K562 (cell line): ENCODE results near the gene KIAA0513. TPM values are rescaled to one million over a fixed set of nuclear protein-coding genes. Genes with fewer than 3 reads are reported as not detected.

Experiments used
- CAMTA2 ChIP-seq: fragments of 250-450 bp; sonication (Bioruptor Pico); conservative IDR thresholded peaks from 2 replicates; pipeline ENCODE4 v1.5.1; 2022
- CBFB ChIP-seq: sonication (generic); formaldehyde crosslinking; IDR thresholded peaks from 2 replicates; pipeline ENCODE4 v1.4.0; 2020; ENCODE audit warnings: mild to moderate bottlenecking, missing genetic modification reagents
- FOS ChIP-seq: IDR thresholded peaks from 3 replicates; pipeline ENCODE4 v1.6.1; 2011; ENCODE audit not compliant: insufficient read length; ENCODE audit errors: extremely low read depth
- HDAC2 ChIP-seq: fragments of 450-650 bp; IDR thresholded peaks from 2 replicates; pipeline ENCODE4 v1.6.1; 2016; ENCODE audit warnings: mild to moderate bottlenecking
- HLTF ChIP-seq: fragments of 450-650 bp; IDR thresholded peaks from 2 replicates; pipeline ENCODE4 v1.6.1; 2016
- KDM4B ChIP-seq, 2 experiments: fragments of 450-650 bp in 1 of 2; sonication (generic) in 1 of 2; IDR thresholded peaks; 2 replicates each; pipeline ENCODE4 v1.6.1; 2016 to 2017; ENCODE audit warnings: borderline replicate concordance in 2 of 2, antibody characterized with exemption in 1 of 2, low read depth in 1 of 2, mild to moderate bottlenecking in 1 of 2
- L3MBTL2 ChIP-seq: fragments of 450-650 bp; IDR thresholded peaks from 2 replicates; pipeline ENCODE4 v1.6.1; 2016; ENCODE audit warnings: mild to moderate bottlenecking, moderate library complexity
- OTX1 ChIP-seq: fragments of 450-650 bp; formaldehyde crosslinking; IDR thresholded peaks from 2 replicates; pipeline ENCODE4 v1.4.0; 2022; ENCODE audit warnings: mild to moderate bottlenecking
- SMAD3 ChIP-seq: fragments of 450-650 bp; formaldehyde crosslinking; conservative IDR thresholded peaks from 2 replicates; pipeline ENCODE4 v1.4.0; 2020; ENCODE audit warnings: mild to moderate bottlenecking
- TAF9B ChIP-seq: fragments of 450-650 bp; IDR thresholded peaks from 2 replicates; pipeline ENCODE4 v1.6.1; 2018; ENCODE audit warnings: mild to moderate bottlenecking; ENCODE audit not compliant: partially characterized antibody
- polyA plus RNA-seq, 8 experiments: library from polyadenylated mRNA; depleted of rRNA in 4 of 8; stranded (reverse) in 5 of 8; unstranded in 3 of 8; fragments of >200 nt; fragmentation: Nextera tagmentation in 2 of 8; fragmentation: Illumina TruSeq in 1 of 8; extraction: Ambion mirVana in 2 of 8; extraction: Trizol in 1 of 8; gene quantifications; 2 replicates each; pipeline versions ENCODE4 v1.2.1 to v1.2.3, GENCODE V29; 2011 to 2014; ENCODE audit warnings: inconsistent platforms in 1 of 8, missing spikeins in 1 of 8
- total RNA-seq, 7 experiments: library from RNA; depleted of rRNA in 6 of 7; stranded (reverse); fragments of >200 nt in 6 of 7; fragmentation: Illumina TruSeq in 2 of 7; extraction: Trizol in 2 of 7; gene quantifications; 2 replicates each; pipeline versions ENCODE4 v1.2.1 to v1.2.3, GENCODE V29; 2011 to 2021; ENCODE audit warnings: low replicate concordance in 1 of 7
- TF ChIP-seq, protein P1 (sequence below): sonication (generic); formaldehyde crosslinking; IDR thresholded peaks from 2 replicates; pipeline ENCODE4 v1.8.1; 2023; ENCODE audit warnings: missing genetic modification reagents, mild to moderate bottlenecking, borderline replicate concordance
- TF ChIP-seq, protein P2 (sequence below): fragments of 250-450 bp; sonication (Bioruptor Pico); IDR thresholded peaks from 2 replicates; pipeline ENCODE4 v1.8.0; 2021; ENCODE audit warnings: moderate library complexity, mild to moderate bottlenecking, inconsistent platforms
- TF ChIP-seq, protein P3 (sequence below): fragments of 250-450 bp; sonication (Bioruptor Pico); IDR thresholded peaks from 2 replicates; pipeline ENCODE4 v1.4.0; 2020
- TF ChIP-seq, protein P4 (sequence below), 2 experiments: fragments of 450-650 bp in 1 of 2; sonication (generic) in 1 of 2; formaldehyde crosslinking in 1 of 2; IDR thresholded peaks in 1 of 2; conservative IDR thresholded peaks in 1 of 2; 2 replicates each; pipeline versions ENCODE4 v1.6.1 to v1.8.1; 2016 to 2023; ENCODE audit warnings: mild to moderate bottlenecking in 2 of 2, moderate library complexity in 2 of 2, inconsistent platforms in 1 of 2, missing genetic modification reagents in 1 of 2

Gene KIAA0513
- total and polyA plus RNA-seq, 9 of the 15 experiments (the other 6 are each of a cell fraction or from before 2014, with no cell fraction given), result 0.18 to 13.7 (median 10.2) TPM

GRCh38 chr16:85010931-85011845 lies 16.4 kb upstream of the KIAA0513 start, which contains the start of gene ZDHHC7 (continued):
- TF ChIP-seq, protein P1, sequence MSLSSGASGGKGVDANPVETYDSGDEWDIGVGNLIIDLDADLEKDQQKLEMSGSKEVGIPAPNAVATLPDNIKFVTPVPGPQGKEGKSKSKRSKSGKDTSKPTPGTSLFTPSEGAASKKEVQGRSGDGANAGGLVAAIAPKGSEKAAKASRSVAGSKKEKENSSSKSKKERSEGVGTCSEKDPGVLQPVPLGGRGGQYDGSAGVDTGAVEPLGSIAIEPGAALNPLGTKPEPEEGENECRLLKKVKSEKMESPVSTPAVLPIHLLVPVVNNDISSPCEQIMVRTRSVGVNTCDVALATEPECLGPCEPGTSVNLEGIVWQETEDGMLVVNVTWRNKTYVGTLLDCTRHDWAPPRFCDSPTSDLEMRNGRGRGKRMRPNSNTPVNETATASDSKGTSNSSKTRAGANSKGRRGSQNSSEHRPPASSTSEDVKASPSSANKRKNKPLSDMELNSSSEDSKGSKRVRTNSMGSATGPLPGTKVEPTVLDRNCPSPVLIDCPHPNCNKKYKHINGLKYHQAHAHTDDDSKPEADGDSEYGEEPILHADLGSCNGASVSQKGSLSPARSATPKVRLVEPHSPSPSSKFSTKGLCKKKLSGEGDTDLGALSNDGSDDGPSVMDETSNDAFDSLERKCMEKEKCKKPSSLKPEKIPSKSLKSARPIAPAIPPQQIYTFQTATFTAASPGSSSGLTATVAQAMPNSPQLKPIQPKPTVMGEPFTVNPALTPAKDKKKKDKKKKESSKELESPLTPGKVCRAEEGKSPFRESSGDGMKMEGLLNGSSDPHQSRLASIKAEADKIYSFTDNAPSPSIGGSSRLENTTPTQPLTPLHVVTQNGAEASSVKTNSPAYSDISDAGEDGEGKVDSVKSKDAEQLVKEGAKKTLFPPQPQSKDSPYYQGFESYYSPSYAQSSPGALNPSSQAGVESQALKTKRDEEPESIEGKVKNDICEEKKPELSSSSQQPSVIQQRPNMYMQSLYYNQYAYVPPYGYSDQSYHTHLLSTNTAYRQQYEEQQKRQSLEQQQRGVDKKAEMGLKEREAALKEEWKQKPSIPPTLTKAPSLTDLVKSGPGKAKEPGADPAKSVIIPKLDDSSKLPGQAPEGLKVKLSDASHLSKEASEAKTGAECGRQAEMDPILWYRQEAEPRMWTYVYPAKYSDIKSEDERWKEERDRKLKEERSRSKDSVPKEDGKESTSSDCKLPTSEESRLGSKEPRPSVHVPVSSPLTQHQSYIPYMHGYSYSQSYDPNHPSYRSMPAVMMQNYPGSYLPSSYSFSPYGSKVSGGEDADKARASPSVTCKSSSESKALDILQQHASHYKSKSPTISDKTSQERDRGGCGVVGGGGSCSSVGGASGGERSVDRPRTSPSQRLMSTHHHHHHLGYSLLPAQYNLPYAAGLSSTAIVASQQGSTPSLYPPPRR (CRISPR knock-in tag), result peak; percentile 45; the same call in 1 of the 2 replicates
- TF ChIP-seq TAF9B (peak; percentile 88), HDAC2 (peak; percentile 71; the same call in 1 of the 2 replicates), KDM4B (IDR thresholded peaks at IDR 0.05; ENCODE audit: borderline replicate concordance in 2 of 2, low read depth in 1 of 2) (peak in 1 of 2 experiments; percentile 42; a peak in 1 of 4 replicates), FOS (no peak), CAMTA2 (CRISPR knock-in tag) (no peak), HLTF (no peak), CBFB (CRISPR knock-in tag) (peak; percentile 87), L3MBTL2 (peak; percentile 73), SMAD3 (peak; percentile 80; the same call in 1 of the 2 replicates), OTX1 (CRISPR knock-in tag) (peak; percentile 92)
- TF ChIP-seq, protein P2, sequence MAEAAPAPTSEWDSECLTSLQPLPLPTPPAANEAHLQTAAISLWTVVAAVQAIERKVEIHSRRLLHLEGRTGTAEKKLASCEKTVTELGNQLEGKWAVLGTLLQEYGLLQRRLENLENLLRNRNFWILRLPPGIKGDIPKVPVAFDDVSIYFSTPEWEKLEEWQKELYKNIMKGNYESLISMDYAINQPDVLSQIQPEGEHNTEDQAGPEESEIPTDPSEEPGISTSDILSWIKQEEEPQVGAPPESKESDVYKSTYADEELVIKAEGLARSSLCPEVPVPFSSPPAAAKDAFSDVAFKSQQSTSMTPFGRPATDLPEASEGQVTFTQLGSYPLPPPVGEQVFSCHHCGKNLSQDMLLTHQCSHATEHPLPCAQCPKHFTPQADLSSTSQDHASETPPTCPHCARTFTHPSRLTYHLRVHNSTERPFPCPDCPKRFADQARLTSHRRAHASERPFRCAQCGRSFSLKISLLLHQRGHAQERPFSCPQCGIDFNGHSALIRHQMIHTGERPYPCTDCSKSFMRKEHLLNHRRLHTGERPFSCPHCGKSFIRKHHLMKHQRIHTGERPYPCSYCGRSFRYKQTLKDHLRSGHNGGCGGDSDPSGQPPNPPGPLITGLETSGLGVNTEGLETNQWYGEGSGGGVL, result no peak
- TF ChIP-seq, protein P3, sequence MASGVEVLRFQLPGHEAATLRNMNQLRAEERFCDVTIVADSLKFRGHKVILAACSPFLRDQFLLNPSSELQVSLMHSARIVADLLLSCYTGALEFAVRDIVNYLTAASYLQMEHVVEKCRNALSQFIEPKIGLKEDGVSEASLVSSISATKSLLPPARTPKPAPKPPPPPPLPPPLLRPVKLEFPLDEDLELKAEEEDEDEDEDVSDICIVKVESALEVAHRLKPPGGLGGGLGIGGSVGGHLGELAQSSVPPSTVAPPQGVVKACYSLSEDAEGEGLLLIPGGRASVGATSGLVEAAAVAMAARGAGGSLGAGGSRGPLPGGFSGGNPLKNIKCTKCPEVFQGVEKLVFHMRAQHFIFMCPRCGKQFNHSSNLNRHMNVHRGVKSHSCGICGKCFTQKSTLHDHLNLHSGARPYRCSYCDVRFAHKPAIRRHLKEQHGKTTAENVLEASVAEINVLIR (CRISPR knock-in tag), result peak; percentile 94
- TF ChIP-seq, protein P4, sequence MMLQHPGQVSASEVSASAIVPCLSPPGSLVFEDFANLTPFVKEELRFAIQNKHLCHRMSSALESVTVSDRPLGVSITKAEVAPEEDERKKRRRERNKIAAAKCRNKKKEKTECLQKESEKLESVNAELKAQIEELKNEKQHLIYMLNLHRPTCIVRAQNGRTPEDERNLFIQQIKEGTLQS (IDR thresholded peaks at IDR 0.05), result peak; percentile 96
- TF ChIP-seq, protein P4 (CRISPR knock-in tag; conservative IDR thresholded peaks at IDR 0.05), result no peak
